Epithelial cell of umbilical artery (primary cell): ENCODE data around the gene ITGAE. TPM values are rescaled to one million over a fixed set of nuclear protein-coding genes. Genes with fewer than 3 reads are reported as not detected.

Source experiments
- total RNA-seq: library from RNA; depleted of rRNA; stranded (reverse); fragments of >200 nt; gene quantifications from 2 replicates; pipeline ENCODE4 v1.2.3, GENCODE V29; 2014

ITGAE gene
- total RNA-seq: 27.3 and 28.7 TPM in 2 replicates

DNA sequence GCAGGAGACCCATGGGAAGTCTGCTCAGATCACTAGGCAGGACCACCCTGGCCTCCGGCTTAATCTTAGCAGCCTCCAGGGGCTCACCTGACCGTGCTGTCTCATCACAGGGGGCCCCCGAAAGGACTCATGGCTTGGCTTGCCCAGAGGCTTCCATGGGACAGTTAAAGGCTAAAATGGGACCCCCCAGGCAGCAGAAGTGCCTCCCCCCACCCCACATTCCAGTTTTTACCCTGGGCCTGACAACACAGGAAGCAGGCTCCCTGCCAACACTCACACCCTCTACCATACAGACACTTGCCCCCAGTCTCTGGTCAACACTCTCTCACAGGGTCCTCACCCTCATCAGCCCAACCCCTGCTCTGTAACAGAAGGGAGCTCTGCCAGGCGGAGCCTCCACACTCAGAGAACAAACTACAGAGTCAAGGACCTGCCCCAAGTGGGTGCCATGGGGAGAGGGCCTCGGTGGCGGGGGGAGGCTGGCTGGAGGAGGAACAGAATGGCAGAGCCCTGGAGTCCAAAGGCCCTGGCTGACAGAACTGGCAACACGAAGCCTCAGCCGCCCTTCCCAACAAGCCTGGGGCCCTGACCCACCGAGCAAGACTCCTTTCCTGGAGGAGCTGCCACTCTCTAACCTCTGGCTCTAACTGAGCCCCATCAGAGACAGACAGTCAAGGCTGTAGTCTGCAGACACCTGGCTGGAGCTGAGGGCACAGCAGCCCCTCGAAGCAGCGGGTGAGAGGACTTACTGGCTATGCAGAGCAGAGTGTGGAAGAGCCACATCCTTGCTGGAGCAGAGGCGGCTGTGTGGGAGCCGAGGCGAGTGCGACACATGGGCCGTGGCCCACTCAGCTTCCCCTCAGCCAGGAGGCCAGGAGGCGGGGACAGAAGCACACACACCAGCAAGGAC, at the start of gene ITGAE:
Gene ITGAE, minus strand, starts transcription at position 827 of the 910 bp plus-strand sequence. Its CDS starts 44 bp downstream, at position 783.

GRCh38 chr17:3845621-3846436, 44.8 kb upstream of the ITGAE start, which contains the start of gene NCBP3:
Gene NCBP3 (minus strand): TSS chr17:3846246. CDS start chr17:3846223, 23 bp downstream.

GRCh38 chr17:3723556-3724377, 77.2 kb downstream of the ITGAE start, which contains the start of gene HASPIN:
Gene HASPIN (plus strand): TSS chr17:3723903. CDS start chr17:3723936, 33 bp downstream.

DNA sequence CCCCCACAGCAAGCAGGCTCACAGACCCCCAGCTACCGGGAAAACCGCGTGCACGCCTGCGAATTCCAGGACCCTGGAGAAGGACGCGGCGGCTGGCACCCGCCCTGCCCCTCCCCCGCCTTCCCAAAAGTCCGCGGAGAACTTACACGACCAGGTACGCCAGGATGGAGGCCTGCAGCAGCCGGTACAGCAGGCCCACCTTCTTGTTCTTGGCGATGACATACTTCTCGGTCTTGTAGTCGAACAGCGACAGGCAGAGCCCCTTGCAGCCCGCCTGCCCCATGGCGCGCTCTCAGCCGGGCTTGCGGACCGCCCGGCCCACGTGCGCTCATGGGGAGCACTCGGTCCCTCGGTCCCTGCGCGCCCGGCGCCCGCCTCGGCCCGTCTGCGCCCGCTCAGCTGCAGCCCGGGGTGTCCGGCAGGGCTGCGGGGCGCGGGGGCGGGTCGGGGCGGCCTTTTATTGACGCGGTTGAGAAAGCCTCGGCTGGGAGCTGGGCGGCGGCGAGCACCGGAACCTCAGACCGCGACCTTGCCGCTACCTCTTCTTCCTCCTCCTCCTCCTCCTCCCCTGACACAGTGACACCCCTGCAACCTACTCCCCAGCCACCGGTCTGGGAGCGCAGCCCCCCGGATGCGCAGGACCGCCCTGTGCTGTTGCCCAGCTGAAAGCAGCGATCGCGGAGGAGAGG, 105.1 kb downstream of the ITGAE start, which contains the start of gene P2RX5:
Gene P2RX5, minus strand, starts transcription at position 433 of the 689 bp plus-strand sequence. Its CDS starts 150 bp downstream, at position 283.

GRCh38 chr17:3668279-3669084, 132.5 kb downstream of the ITGAE start, which contains the start of the genes EMC6 and TAX1BP3:
Gene EMC6 (plus strand): TSS chr17:3668812. CDS start chr17:3669147, 335 bp downstream.
Gene TAX1BP3 (minus strand): TSS chr17:3668578. CDS start chr17:3668526, 52 bp downstream.

Other genes with a start within 250 kb of the ITGAE start
- gene TRPV3, start 243.4 kb downstream of the ITGAE start, total RNA-seq: under 0.01 TPM in 1 of 2 replicates, not detected in the other
- 0.32 and 0.76 TPM in 2 replicates for gene TRPV1, start 191.8 kb downstream of the ITGAE start, total RNA-seq
- gene SHPK, start 164.9 kb downstream of the ITGAE start, total RNA-seq: 12.3 and 15.8 TPM in 2 replicates
- gene CTNS, start 164.4 kb downstream of the ITGAE start, total RNA-seq: 17.9 and 21.7 TPM in 2 replicates
- gene TAX1BP3, start 132.6 kb downstream of the ITGAE start, total RNA-seq: 156 and 263 TPM in 2 replicates
- gene EMC6, start 132.4 kb downstream of the ITGAE start, total RNA-seq: 14.6 and 41.6 TPM in 2 replicates
- gene P2RX5, start 105.0 kb downstream of the ITGAE start, total RNA-seq: 0.32 and 1.4 TPM in 2 replicates
- 7.5 and 11.7 TPM in 2 replicates for gene HASPIN, start 77.3 kb downstream of the ITGAE start, total RNA-seq
- gene NCBP3, start 45.1 kb upstream of the ITGAE start, total RNA-seq: 15.9 and 21.6 TPM in 2 replicates
- 3.2 and 3.3 TPM in 2 replicates for gene CAMKK1, start 91.9 kb upstream of the ITGAE start, total RNA-seq
- not detected in 2 replicates for gene P2RX1, start 115.3 kb upstream of the ITGAE start, total RNA-seq
- gene ATP2A3, start 163.2 kb upstream of the ITGAE start, total RNA-seq: under 0.01 and 1.1 TPM in 2 replicates